Left cardiac atrium (tissue), 4 donors: ENCODE results near the gene NOVA2. TPM values are rescaled to one million over a fixed set of nuclear protein-coding genes. Genes with fewer than 3 reads are reported as not detected.
A peak's percentile ranks its signal among the peaks of the same experiment; 100 is the strongest.
"Not testable (repeated sequence)": the region's sequence is repeated elsewhere in the genome, so short reads cannot be mapped to it uniquely, and the experiment has no call there.

Experiments used
- ATAC-seq, 2 donors: fragments of 200-7000 bp; cut with Tn5 transposase; one replicate each; pipeline ENCODE4 v1.9.1; 2020; ENCODE audit warnings: mild to moderate bottlenecking in 2 of 2, moderate library complexity in 2 of 2
- DNase-seq: peaks from one replicate; pipeline ENCODE4 v3.0.0-alpha.2; 2020
- intact Hi-C, 2 donors: fragments of 100-400 bp; cut with DNase I; formaldehyde crosslinking; loops; one replicate each; pipeline versions ENCODE4 v1.14.1 to v1.15.1; 2022 to 2023
- total RNA-seq, 2 donors: library from RNA; stranded (reverse); fragmentation: NEBNext Ultra II Directional; extraction: Animal tissue kit (Norgen Biotek cat#: 25700); gene quantifications; one replicate each; pipeline ENCODE4 v1.2.1, GENCODE V29; 2021
- donor health status: DM: no; HTN: yes; CAD: no.
- donor health status: DM: no; HTN: yes; CAD: no; lungs with severe emphysema.
- donor health status: DM: yes; HTN: yes; CAD: no.
- donor health status: Dilated cardiomyopathy.

The NOVA2 gene
- total RNA-seq, 2 donors from 2014 or later = 4.2 to 5.8 TPM

DNA sequence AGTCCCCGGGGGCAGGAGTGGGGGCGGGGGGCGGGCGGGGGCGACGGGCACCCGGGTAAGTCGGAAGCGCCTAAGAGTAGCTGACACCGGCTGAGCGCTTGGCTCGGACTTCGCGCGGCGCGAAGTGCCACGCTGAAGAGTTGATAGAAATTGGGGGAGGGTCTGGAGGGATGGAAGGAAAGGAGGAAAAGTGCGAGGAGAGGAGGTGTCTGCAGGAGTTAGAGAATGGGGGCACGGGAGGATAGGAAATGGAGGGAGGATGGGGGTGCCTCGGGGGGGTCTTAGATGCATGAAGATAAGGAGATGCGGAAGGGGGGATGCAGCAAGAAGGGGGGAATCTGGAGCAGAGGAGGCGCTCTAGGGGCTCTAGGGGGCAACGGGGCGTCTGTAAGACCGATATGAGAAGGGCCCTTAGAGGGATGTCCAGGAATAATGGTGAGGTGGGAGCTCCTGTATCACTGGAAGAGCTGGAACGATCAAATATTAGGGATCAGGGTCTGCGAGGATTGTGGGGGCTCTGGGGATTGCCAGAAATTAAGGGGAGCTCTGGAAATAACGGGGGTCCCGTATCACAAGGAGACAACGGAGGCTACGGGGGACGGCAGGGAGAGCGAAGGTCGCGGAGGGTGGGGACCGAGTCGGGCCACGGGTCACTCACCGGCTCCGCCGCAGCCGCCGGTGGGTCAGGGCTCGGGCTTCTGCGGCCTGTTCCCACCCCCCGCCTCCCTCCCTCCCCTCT lies 71.6 kb downstream of the NOVA2 start, which contains the start of gene MYPOP:
TSS of gene MYPOP (minus strand) at position 702 of the 739 bp plus-strand sequence. CDS start 840 bp downstream, outside the sequence.
- ATAC-seq (no peak), DNase-seq (no peak)

GRCh38 chr19:45901432-45901911 lies 72.2 kb downstream of the NOVA2 start:
- intact Hi-C loops = no loop called here
- ATAC-seq (peak in 1 of 2 donors; percentile 6), DNase-seq (peak; percentile 77)

More for the DNA sequence above, 71.6 kb downstream of the NOVA2 start, which contains the start of gene MYPOP:
- intact Hi-C loops = no loop called here

DNA sequence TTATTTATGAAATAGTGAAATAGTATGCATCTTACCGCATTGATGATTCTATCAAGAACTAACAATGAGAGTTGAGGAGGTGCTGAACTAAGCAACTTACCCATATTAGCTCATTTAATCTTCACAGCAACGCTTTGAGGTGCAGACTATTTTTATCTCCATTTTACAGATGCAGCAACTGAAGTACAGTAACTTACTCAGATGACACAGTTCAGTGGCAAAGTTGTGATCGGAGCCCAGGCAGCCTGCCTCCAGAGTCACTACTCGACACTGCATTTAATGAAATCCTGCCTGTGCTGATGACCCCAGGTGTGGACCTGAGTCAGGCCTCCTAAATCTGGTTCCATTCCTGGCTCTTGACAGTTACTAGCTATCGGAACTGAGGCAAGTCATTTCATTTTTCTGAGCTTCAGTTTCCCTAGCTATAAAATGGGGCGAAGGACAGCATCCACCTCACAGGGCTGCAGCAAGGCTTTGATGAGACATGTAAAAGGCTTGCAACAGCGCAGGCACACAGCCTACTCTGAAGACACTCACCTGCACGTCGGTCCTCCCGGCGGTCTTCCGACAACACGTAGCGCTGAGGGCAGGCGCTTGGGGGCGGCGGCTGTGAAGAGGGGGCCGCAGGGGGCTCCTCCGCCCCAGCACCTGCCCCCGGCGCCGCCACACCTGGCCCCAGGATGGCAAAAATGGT lies 72.8 kb downstream of the NOVA2 start:
- DNase-seq (no peak), ATAC-seq (no peak)
- intact Hi-C loops = no loop called here

DNA sequence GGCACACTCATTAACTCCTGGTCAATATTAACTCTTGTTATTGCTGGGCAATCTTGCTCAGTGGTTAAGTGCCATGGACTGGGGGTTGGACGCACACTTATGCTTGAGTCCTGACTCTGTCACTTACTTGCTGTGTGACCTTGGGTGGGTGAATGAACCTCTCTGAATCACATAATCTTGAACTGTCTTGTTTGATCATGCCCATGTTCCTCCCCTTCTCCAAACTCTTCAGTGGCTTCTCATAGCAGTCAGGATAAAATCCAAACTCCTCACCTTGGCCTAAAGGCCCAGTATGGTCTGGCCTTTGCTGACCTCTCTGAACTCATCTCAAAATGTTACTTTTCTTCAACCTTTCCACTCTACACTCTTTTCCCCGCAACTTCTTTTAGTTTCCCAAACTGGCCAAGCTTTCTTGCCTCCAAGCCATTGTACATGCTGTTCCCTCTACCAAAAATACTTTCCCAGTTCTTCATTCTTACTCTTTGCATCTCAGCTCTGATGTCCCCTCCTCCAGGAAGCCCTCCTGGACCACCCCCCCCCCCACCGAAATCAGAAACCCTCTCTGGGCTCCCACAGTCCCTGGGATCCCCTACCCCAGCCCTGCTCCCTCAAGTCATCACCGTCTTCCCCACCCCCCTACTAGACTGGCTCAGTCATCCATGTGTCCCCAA lies 73.6 kb downstream of the NOVA2 start:
- intact Hi-C loops = no loop called here
- ATAC-seq = no peak
- no peak for DNase-seq

DNA sequence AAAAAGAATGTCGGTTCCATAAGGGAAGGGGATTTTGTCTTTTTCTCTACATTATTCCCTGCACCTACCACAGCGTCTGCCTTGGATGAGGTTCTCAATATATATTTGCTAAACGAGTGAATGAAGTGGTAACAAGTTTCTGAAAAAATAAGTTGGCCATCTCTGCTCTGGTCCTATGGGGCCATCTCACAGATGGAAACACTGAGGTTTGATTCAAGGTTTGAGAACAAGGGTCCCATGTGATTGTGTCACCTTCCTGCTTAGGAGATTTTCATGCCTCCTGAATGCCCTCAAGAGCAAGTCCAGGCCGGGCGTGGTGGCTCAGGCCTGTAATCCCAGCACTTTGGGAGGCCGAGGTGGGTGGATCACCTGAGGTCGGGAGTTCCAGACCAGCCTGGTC lies 74.4 kb downstream of the NOVA2 start:
- ATAC-seq (no peak), DNase-seq (no peak)
- intact Hi-C loops = no loop called here

GRCh38 chr19:45897261-45897812 lies 76.3 kb downstream of the NOVA2 start:
- DNase-seq (no peak), ATAC-seq (no peak)
- intact Hi-C loops = no loop called here

- intact Hi-C loops, DNase-seq, ATAC-seq: not testable (repeated sequence)
Observed at GRCh38 chr19:45895983-45896599, 77.6 kb downstream of the NOVA2 start.

- DNase-seq (no peak), ATAC-seq (no peak)
- intact Hi-C loops = no loop called here
Observed at GRCh38 chr19:45895519-45895972, 78.1 kb downstream of the NOVA2 start.

GRCh38 chr19:45890877-45891276 lies 82.8 kb downstream of the NOVA2 start:
- no peak for ATAC-seq
- intact Hi-C loops = no loop called here
- no peak for DNase-seq

- ATAC-seq (no peak), DNase-seq (no peak)
- intact Hi-C loops = no loop called here
Observed at GRCh38 chr19:45889210-45889885, 84.3 kb downstream of the NOVA2 start.

GRCh38 chr19:45887200-45887710 lies 86.4 kb downstream of the NOVA2 start:
- DNase-seq = no peak
- intact Hi-C loops = no loop called here
- ATAC-seq = no peak

- intact Hi-C loops = no loop called here
- ATAC-seq (peak; percentile 92), DNase-seq (peak; percentile 94)
Observed at GRCh38 chr19:45886427-45887199, 87.1 kb downstream of the NOVA2 start.

- intact Hi-C loops = no loop called here
- ATAC-seq = peak; percentile 87 to 90
- peak; percentile 94 for DNase-seq
Observed at GRCh38 chr19:45885556-45886426, 87.9 kb downstream of the NOVA2 start, which contains the start of gene IRF2BP1. TSS of gene IRF2BP1 (minus strand) at chr19:45886141. CDS start at chr19:45885774, 367 bp downstream.

GRCh38 chr19:45884682-45885555 lies 88.7 kb downstream of the NOVA2 start:
- intact Hi-C loops = no loop called here
- DNase-seq (no peak), ATAC-seq (no peak)

DNA sequence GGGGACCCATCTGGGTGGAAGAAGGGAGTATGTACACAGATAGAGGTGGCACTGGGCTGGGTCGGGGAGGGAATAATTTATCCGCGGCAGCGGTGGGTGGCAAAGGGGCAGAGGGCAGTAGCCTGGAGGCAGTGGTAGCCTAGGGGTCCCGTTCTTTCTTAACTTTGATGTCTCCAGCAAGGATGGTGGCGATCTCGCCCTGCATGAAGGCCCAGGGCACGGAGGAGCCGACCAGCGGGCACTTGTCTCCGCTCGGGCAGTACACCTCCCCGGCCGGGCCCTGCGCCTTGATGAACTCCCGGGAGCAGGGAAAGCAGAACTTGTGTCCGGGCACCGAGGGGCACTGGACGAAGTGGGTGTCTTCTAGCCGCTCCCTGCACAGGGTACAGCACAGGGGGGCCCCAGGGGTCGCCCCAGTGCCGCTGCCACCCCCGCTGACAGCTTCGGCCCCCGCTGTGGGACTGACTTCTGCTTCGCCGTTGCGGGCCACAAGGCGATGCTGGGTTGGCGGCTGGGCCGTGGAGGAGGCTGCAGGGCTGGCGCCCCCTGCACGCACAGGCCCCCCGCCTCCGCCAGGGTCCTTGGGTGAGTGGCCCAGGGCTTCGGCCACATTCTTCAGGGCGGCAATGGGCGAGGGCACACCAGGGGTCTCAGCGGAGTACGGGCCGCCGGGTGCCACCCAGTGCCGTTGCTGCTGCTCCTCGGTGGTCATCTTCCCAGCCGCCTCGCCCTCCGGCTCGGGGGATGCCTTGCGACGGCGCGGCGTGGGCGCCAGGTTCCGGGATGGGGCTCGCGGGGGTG lies 89.6 kb downstream of the NOVA2 start:
- no peak for ATAC-seq
- intact Hi-C loops = no loop called here
- no peak for DNase-seq
